HG03439 (cell line): ENCODE data around the gene POFUT1.
"Not testable (repeated sequence)": the region's sequence is repeated elsewhere in the genome, so short reads cannot be mapped to it uniquely, and the experiment has no call there.

Experiments
- ATAC-seq: cut with Tn5 transposase; IDR thresholded peaks from one replicate; pipeline ENCODE4 v1.9.1; 2021; ENCODE audit warnings: mild to moderate bottlenecking, moderate library complexity; ENCODE audit not compliant: unreplicated experiment

POFUT1 gene

GRCh38 chr20:32188376-32189122, 19.1 kb upstream of the POFUT1 start:
- ATAC-seq, result no peak

- ATAC-seq, result no peak
Observed at GRCh38 chr20:32189123-32189410, 18.6 kb upstream of the POFUT1 start.

- ATAC-seq, result no peak
Observed at GRCh38 chr20:32189691-32190615, 17.7 kb upstream of the POFUT1 start.

GRCh38 chr20:32190616-32191415, 16.9 kb upstream of the POFUT1 start:
- ATAC-seq, result no peak

GRCh38 chr20:32191422-32191821, 16.3 kb upstream of the POFUT1 start:
- ATAC-seq, result no peak

- no peak for ATAC-seq
Observed at GRCh38 chr20:32191873-32192272, 15.8 kb upstream of the POFUT1 start.

- ATAC-seq, result no peak
Observed at GRCh38 chr20:32192698-32193097, 15.0 kb upstream of the POFUT1 start.

- ATAC-seq, result not testable (repeated sequence)
Observed at GRCh38 chr20:32193336-32193735, 14.3 kb upstream of the POFUT1 start.

- ATAC-seq, result no peak
Observed at GRCh38 chr20:32193996-32194395, 13.7 kb upstream of the POFUT1 start.

- no peak for ATAC-seq
Observed at GRCh38 chr20:32195581-32195980, 12.1 kb upstream of the POFUT1 start.

GRCh38 chr20:32196613-32197012, 11.1 kb upstream of the POFUT1 start:
- ATAC-seq, result not testable (repeated sequence)

GRCh38 chr20:32197136-32197535, 10.5 kb upstream of the POFUT1 start:
- not testable (repeated sequence) for ATAC-seq

- no peak for ATAC-seq
Observed at GRCh38 chr20:32199006-32199405, 8.7 kb upstream of the POFUT1 start.

- ATAC-seq, result no peak
Observed at GRCh38 chr20:32201296-32201976, 6.2 kb upstream of the POFUT1 start.

GRCh38 chr20:32201977-32202363, 5.7 kb upstream of the POFUT1 start:
- ATAC-seq, result no peak

- ATAC-seq, result no peak
Observed at GRCh38 chr20:32203356-32204204, 4.1 kb upstream of the POFUT1 start.

GRCh38 chr20:32204205-32205109, 3.2 kb upstream of the POFUT1 start:
- ATAC-seq, result no peak

- ATAC-seq, result no peak
Observed at GRCh38 chr20:32205110-32205842, 2.4 kb upstream of the POFUT1 start.
